ENCODE results near the gene SLIT3. TPM values are rescaled to one million over a fixed set of nuclear protein-coding genes. Genes with fewer than 3 reads are reported as not detected.

Gene SLIT3
- polyA plus RNA-seq, 1 of the 3 experiments (the other 2 are of a cell fraction) = 119 TPM

GRCh38 chr5:169299191-169299662 lies 1.7 kb downstream of the SLIT3 start:
- no peaks in the 10 kb centered on the region for H3K9me3 ChIP-seq
- peaks cover 13% of the 10 kb centered on the region; the same call in 1 of the 2 replicates for H4K20me1 ChIP-seq (ENCODE audit: insufficient read depth)
- peak overlapping the region; percentile 1 to 22; a peak in 2 of 4 replicates for H3K27ac ChIP-seq (ENCODE audit: low read depth in 2 of 2, low read length in 1 of 2)
- peaks cover 10 to 23% of the 10 kb centered on the region in 2 experiments for H3K36me3 ChIP-seq (replicated peaks in 1 of 2; ENCODE audit: control insufficient read depth in 1 of 2, insufficient read depth in 2 of 2, low read length in 1 of 2)
- H3K9ac ChIP-seq = peak overlapping the region; percentile 68; the same call in 1 of the 2 replicates
- ChIA-PET CTCF (no interaction called here), POLR2A (no interaction called here)
- H3K27me3 ChIP-seq (ENCODE audit: insufficient read depth) = no peaks in the 10 kb centered on the region
- peaks cover 61% of the 10 kb centered on the region for H3K79me2 ChIP-seq (ENCODE audit: insufficient read depth)
- peaks cover 8% of the 10 kb centered on the region for H3F3A ChIP-seq (replicated peaks; ENCODE audit: insufficient read depth)
- no peak overlapping the region for H2AFZ ChIP-seq (ENCODE audit: low read depth)
- peak overlapping the region; percentile 75 to 87 for H3K4me3 ChIP-seq (ENCODE audit: low read depth in 2 of 2, low read length in 1 of 2)
- WGBS (ENCODE audit: low lambda C conversion rate) = 75% methylated on average over 6 of the region's 7 CpGs
- no peak for DNase-seq
- TF ChIP-seq POLR2AphosphoS5 (IDR thresholded peaks at IDR 0.05; ENCODE audit: low read depth, low read length) = no peak
- TF ChIP-seq IRF3 (IDR thresholded peaks at IDR 0.05; ENCODE audit: low read depth, low read length) = no peak
- H3K4me1 ChIP-seq (ENCODE audit: control insufficient read depth in 1 of 2, insufficient read depth in 2 of 2, low read depth in 1 of 2, low read length in 1 of 2) = peaks cover 10 to 40% of the 10 kb centered on the region in 2 experiments; a peak in 2 of 4 replicates
- H3K9me2 ChIP-seq = no peaks in the 10 kb centered on the region
- H3K4me2 ChIP-seq = peak overlapping the region; percentile 94

GRCh38 chr5:169298193-169298592 lies 2.7 kb downstream of the SLIT3 start:
- H3K4me2 ChIP-seq = peak overlapping the region; percentile 94
- peaks cover 8% of the 10 kb centered on the region for H3F3A ChIP-seq (replicated peaks; ENCODE audit: insufficient read depth)
- DNase-seq = no peak
- peaks cover 10 to 30% of the 10 kb centered on the region in 2 experiments for H3K36me3 ChIP-seq (replicated peaks in 1 of 2; ENCODE audit: control insufficient read depth in 1 of 2, insufficient read depth in 2 of 2, low read length in 1 of 2)
- peaks cover 18% of the 10 kb centered on the region for H4K20me1 ChIP-seq (ENCODE audit: insufficient read depth)
- peaks cover 70% of the 10 kb centered on the region for H3K79me2 ChIP-seq (ENCODE audit: insufficient read depth)
- H3K27ac ChIP-seq (ENCODE audit: low read depth in 2 of 2, low read length in 1 of 2) = no peak overlapping the region
- H3K9me2 ChIP-seq = no peaks in the 10 kb centered on the region
- H3K9ac ChIP-seq = no peak overlapping the region
- WGBS (ENCODE audit: low lambda C conversion rate) = no CpG with 5 or more reads among the region's 6 CpGs
- ChIA-PET CTCF (interaction anchor here (0.8 to 1.3 kb wide), 2 partner anchors 118 to 311 kb away, joined by 3 to 5 read pairs; no protein-coding TSS in a partner anchor), POLR2A (no interaction called here)
- peaks cover 10 to 40% of the 10 kb centered on the region in 2 experiments; a peak in 2 of 4 replicates for H3K4me1 ChIP-seq (ENCODE audit: control insufficient read depth in 1 of 2, insufficient read depth in 2 of 2, low read depth in 1 of 2, low read length in 1 of 2)
- peak overlapping the region; percentile 75 to 87; a peak in 3 of 4 replicates for H3K4me3 ChIP-seq (ENCODE audit: low read depth in 2 of 2, low read length in 1 of 2)
- H2AFZ ChIP-seq (ENCODE audit: low read depth) = no peak overlapping the region
- TF ChIP-seq MXI1 (IDR thresholded peaks at IDR 0.05; ENCODE audit: low read depth, low read length) (no peak), NFIC (IDR thresholded peaks at IDR 0.05; ENCODE audit: borderline replicate concordance) (no peak), RCOR1 (IDR thresholded peaks at IDR 0.05; ENCODE audit: low read length) (no peak), TCF12 (IDR thresholded peaks at IDR 0.05) (no peak), FOXM1 (IDR thresholded peaks at IDR 0.05; ENCODE audit: low read depth) (no peak), MAX (IDR thresholded peaks at IDR 0.05; ENCODE audit: low read depth) (no peak), REST (IDR thresholded peaks at IDR 0.05; ENCODE audit: low read depth, low read length) (no peak)
- H3K27me3 ChIP-seq (ENCODE audit: insufficient read depth) = no peaks in the 10 kb centered on the region
- H3K9me3 ChIP-seq = no peaks in the 10 kb centered on the region

All from SK-N-SH (cell line).